GM18907 (cell line): ENCODE results near the gene TNIP1.

Experiments
- ATAC-seq: cut with Tn5 transposase; IDR thresholded peaks from one replicate; pipeline ENCODE4 v1.9.1; 2021; ENCODE audit warnings: mild to moderate bottlenecking, moderate library complexity; ENCODE audit not compliant: unreplicated experiment

The TNIP1 gene

GRCh38 chr5:151067632-151068432 lies 13.0 kb downstream of the TNIP1 start:
- ATAC-seq = peak; percentile 15

GRCh38 chr5:151066920-151067319 lies 13.9 kb downstream of the TNIP1 start:
- no peak for ATAC-seq

GRCh38 chr5:151065609-151066008 lies 15.2 kb downstream of the TNIP1 start:
- ATAC-seq = no peak

DNA sequence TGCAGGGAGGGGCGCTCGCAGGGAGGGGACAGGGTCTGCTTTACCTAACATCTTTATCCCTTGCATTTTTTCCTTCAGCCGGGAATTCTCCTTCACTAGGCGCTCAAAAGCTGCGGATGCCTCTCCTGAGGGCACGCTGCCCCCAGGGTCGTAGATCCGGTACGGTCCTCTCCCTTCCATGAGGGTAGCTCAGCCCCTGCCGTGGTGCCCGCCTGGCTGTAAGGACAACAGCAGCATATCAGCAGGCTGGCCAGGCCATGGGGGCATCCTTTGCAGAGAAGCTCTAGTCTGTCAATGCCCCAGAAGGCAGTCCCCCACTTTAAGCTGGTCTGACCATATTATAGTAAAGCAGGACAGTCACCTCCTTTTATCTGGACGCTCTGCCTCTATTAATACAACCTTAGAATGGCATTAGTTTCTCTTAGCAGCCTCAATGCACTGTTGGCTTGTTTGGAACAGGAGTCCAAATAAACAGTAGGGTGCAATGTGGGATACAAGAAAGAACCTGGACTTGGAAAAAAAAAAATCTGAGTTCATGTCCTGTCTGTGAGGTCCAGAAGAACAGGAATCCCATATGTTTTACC lies 15.8 kb downstream of the TNIP1 start:
- ATAC-seq = no peak

DNA sequence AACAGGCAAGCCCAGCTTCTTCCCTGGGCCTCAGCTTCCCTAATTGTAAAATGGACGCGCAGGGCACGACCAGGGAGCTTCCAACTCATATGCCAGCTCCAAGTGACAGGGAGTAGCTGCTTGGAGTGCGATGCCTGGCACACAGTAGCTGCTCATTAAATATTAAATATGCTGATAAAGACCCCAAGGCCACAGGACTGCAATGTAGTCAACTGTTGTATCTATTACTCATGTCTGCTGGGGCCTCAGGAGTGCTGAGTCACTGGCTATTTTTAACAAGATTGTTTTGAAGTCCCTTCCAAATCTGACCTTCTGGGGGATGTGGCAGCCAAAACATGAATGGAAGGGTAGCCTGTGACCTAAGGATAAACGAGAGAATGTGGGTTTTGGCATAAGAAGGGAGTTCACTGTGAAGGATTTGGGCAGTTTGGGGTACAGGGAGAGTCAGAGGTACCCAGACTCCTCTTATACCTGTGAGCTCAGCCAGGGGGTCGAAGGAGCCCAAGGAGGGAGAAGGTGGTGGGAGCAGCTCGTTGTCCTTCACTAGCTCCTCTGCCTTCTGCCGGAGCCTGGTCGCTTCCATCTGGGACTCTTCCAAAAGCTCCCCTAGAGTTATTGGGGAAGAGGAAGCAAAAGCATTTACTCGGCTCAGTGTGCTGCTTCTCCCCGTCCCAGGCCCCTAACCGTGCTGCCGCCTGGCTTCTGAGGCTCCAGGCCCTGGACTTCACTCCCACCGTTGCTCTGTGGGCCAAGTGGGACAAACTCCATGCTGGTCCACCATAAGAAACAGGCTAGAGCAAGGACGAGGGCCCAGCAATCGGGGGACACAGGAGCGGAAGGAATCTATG lies 17.5 kb downstream of the TNIP1 start:
- no peak for ATAC-seq

GRCh38 chr5:151062405-151063141 lies 18.3 kb downstream of the TNIP1 start:
- ATAC-seq = no peak

DNA sequence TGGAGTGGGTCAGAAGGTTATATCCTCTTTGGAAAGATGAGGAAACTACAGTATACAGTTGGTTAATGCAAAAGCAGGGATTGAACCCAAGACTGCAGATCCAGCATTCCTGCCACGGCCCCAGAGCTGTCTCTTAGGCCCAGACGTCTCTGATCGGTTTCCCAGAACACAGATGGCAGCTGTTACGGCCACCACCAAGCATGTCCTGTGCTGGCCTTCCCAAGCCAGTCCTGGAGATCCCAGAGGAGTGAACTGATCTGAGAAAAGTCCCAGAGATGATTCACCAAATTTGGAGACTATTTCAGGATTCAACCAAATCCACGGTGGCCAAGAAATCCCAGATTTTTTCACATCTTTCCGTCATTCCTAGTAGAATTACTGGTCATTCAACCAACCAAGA lies 20.1 kb downstream of the TNIP1 start:
- no peak for ATAC-seq

- ATAC-seq = no peak
Observed at GRCh38 chr5:151058891-151059489, 21.8 kb downstream of the TNIP1 start.

- ATAC-seq = no peak
Observed at GRCh38 chr5:151058301-151058700, 22.5 kb downstream of the TNIP1 start.

DNA sequence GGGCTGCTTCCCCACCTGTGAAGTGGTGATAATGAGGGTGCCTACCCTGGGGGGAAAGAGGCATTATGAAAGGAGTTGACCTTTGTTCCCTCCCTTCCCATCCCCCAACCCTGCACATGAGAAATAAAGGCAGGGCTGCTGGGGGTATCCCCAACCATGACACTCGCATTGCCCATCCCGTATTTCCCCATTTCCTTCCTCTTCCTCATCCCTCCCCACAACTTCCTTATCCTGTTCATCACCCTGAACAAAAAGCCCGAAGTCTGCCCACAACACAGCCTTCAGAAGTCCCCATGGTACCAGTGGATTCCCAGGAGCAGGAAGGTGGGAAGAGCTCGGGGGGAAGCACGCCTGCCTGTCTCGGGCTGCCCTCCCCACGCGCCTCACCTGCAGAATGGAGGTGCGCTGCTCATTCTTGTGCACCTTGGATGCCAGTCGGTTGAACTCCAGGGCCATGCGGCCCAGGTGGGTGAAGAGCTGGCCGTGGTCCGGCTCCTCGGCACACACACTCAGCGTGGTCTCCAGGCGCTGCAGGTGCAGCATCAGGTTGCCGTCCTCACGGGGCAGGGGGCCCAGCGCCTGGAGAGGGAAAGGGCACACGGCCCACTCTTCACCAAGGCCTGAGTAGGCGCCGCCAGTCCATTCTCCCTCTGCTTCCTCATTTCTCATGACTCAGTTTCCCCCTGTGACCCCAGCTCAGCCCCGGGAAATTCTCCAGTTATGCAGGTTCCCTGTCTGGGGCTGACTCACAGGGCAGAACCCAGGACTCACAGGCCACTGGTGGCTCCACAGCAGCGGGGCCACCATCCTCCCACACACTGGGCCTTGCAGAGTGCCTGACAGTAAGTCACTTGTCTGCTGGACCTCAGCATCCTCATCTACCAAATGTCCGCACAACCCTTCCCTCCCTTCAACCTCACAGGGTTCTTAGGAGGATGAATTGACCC lies 24.2 kb downstream of the TNIP1 start:
- no peak for ATAC-seq

GRCh38 chr5:151055336-151055735 lies 25.5 kb downstream of the TNIP1 start:
- ATAC-seq = no peak

- no peak for ATAC-seq
Observed at GRCh38 chr5:151054709-151055108, 26.1 kb downstream of the TNIP1 start.

- no peak for ATAC-seq
Observed at GRCh38 chr5:151053796-151054462, 26.9 kb downstream of the TNIP1 start.

DNA sequence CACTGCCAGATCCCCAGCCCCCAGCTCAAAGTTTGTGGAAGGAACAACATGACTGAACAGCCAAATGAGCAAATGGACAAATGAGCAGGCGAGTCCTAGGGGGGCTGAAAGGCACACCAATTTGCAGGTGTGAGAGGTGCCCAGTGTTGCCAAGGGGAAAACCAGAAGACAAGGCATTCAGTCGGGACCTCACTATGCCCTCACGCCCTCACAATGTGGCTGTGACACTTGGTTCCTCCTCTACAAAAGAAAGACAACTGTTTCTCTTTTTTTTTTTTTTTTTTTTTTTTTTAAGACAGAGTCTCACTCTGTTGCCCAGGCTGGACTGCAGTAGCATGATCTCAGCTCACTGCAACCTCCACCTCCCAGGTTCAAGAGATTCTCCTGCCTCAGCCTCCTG lies 28.0 kb downstream of the TNIP1 start:
- no peak for ATAC-seq

- peak; percentile 8 for ATAC-seq
Observed at GRCh38 chr5:151051931-151052608, 28.8 kb downstream of the TNIP1 start.

GRCh38 chr5:151051066-151051930 lies 29.5 kb downstream of the TNIP1 start:
- ATAC-seq = peak; percentile 79

GRCh38 chr5:151048526-151048925 lies 32.3 kb downstream of the TNIP1 start:
- no peak for ATAC-seq
